Activated T-cell treated with anti-CD3 and anti-CD28 coated beads for 48 hours (primary cell): ENCODE data around the gene THPO.
A peak's percentile ranks its signal among the peaks of the same experiment; 100 is the strongest.

ENCODE experiments used
- DNase-seq: peaks from one replicate; pipeline ENCODE4 v3.0.0-alpha.2; 2020; ENCODE audit warnings: low read depth

THPO gene

GRCh38 chr3:184384856-184385422 is 6.9 kb upstream of the THPO start:
- no peak for DNase-seq

- no peak for DNase-seq
Measured at GRCh38 chr3:184384342-184384741, 6.3 kb upstream of the THPO start.

- no peak for DNase-seq
Measured at GRCh38 chr3:184383033-184383740, 5.2 kb upstream of the THPO start.

GRCh38 chr3:184382326-184383032 is 4.5 kb upstream of the THPO start:
- no peak for DNase-seq

GRCh38 chr3:184381261-184382224 is 3.5 kb upstream of the THPO start:
- no peak for DNase-seq

- no peak for DNase-seq
Measured at GRCh38 chr3:184380627-184381260, 2.7 kb upstream of the THPO start.

GRCh38 chr3:184380185-184380626 is 2.2 kb upstream of the THPO start:
- DNase-seq, result no peak

- no peak for DNase-seq
Measured at GRCh38 chr3:184379358-184380184, 1.6 kb upstream of the THPO start, which contains the start of gene CHRD. TSS of gene CHRD (plus strand) at chr3:184380054. CDS start at chr3:184380319, 265 bp downstream.

GRCh38 chr3:184378651-184379357 is 797 bp upstream of the THPO start:
- no peak for DNase-seq

GRCh38 chr3:184377374-184377773 is 633 bp downstream of the THPO start:
- no peak for DNase-seq

GRCh38 chr3:184375747-184376461 is 2.1 kb downstream of the THPO start:
- no peak for DNase-seq

- no peak for DNase-seq
Measured at GRCh38 chr3:184373422-184373821, 4.6 kb downstream of the THPO start.

GRCh38 chr3:184372911-184373310 is 5.1 kb downstream of the THPO start:
- DNase-seq, result no peak

- no peak for DNase-seq
Measured at GRCh38 chr3:184372296-184372821, 5.6 kb downstream of the THPO start.

GRCh38 chr3:184371570-184372018 is 6.4 kb downstream of the THPO start:
- peak; percentile 55 for DNase-seq

- no peak for DNase-seq
Measured at GRCh38 chr3:184368586-184369183, 9.3 kb downstream of the THPO start.

GRCh38 chr3:184368116-184368515 is 9.9 kb downstream of the THPO start:
- DNase-seq, result no peak

- DNase-seq, result no peak
Measured at GRCh38 chr3:184366619-184367289, 11.3 kb downstream of the THPO start.
